ENCODE results near the gene HLA-C.
"Not testable (repeated sequence)": the region's sequence is repeated elsewhere in the genome, so short reads cannot be mapped to it uniquely, and the experiment has no call there.

The HLA-C gene

DNA sequence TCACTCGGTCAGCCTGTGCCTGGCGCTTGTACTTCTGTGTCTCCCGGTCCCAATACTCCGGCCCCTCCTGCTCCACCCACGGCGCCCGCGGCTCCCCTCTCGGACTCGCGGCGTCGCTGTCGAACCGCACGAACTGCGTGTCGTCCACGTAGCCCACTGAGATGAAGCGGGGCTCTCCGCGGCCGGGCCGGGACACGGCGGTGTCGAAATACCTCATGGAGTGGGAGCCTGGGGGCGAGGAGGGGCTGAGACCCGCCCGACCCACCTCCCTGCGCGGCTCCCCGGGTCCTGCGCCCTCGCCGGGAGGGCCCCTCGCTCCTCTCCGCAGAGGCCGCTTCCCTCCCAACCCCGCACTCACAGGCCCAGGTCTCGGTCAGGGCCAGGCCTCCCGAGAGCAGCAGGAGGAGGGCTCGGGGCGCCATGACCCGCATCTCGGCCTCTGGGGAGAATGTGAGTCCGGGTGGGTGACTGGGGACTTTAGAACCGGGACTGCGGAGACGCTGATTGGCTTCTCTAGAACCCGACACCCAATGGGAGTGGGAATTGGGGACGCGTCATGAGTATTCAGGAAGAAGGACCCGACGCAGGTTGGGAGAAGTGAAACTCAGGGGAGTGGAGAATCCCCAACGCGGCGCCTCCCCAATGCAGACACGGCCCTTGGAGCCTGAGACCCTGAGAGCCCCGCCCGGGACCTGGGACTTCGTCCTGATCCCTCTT is at the start of gene HLA-C:
Gene HLA-C, minus strand, starts transcription at position 452 of the 717 bp plus-strand sequence. Its CDS starts 21 bp downstream, at position 431.
- DNase-seq: peak; percentile 88

DNA sequence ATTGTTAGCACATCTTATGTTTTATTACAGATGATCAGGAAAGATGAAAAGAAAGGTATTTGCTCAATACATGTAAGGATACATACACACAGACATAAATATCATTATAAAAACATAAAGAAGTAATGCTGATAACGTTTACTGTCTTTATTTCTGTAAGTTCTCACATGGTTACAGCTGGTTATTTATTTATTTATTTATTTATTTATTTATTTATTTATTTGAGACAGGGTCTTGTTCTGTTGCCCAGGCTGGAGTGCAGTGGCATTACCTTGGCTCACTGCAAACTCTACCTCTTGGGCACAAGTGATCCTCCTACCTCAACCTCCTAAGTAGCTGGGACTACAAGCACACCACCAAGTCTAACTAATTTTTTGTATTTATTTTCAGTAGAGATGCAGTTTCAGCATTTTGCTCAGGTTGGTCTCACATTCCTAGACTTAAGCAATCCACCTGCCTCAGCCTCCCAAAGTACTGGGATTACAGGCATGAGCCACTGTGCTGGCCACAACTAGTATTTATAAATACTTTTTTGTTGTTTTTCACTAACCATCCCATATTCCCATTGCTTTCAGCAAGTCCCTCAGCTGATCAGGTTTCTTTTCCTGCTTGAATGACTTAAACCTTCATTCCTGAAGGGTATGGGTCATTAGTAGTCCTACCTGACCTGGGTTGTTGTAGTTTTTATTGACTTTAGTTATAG is 49.3 kb upstream of the HLA-C start:
- DNase-seq: no peak

DNA sequence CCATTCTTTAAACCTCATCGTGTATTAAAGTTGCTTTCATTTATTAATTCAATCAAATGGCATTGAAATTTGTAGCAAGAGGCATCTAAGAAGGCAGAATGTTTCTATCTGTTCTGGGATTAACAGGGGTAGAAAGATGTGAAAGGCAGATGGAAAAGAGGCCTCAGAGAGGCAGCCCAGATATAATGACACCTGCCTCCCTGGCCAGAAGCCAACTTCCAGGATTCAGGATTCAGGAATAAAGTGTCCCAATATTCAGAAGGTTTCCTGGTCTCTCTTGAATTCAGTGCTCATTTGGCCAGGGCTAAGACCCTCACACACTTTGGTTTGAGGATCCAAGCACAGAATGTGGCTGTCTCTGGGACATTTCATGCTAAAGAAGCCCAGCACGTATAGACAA is 45.1 kb upstream of the HLA-C start:
- no peak for DNase-seq

DNA sequence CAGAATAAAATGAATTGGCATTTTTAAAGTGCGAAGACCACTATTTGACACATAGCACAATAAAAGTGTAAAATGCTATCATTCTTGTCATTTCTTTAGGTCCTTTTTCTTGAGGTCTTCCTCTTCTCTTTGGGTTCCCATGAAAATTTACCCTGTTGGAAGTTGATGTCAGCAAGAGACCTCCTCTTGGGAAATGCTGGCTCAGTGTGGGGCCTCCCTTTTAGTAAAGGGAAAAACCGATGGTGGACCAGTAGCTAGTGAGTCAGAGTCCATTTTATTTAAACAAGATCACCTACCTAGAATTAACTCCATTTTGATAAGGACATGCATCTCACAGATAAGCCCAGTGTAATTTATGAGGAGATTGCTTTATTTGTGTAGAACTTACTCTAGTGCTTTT is 37.7 kb upstream of the HLA-C start:
- DNase-seq: no peak

DNA sequence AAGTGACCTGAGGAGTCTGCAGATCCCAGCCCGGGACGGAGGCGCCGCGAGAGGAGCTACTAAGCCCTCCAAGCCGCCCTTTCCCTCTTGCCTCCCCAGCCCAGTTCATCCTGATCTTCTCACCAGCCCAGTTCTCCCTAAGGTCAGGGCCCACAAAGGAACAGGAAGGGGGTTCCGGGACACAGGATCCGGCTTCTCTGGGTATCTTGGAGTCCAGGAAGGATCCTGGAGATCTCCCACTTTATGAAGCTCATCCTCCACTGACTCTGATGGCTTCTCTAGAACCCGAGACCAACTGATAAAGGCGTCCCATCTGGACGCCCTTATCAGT is 36.9 kb upstream of the HLA-C start:
- no peak for DNase-seq

DNA sequence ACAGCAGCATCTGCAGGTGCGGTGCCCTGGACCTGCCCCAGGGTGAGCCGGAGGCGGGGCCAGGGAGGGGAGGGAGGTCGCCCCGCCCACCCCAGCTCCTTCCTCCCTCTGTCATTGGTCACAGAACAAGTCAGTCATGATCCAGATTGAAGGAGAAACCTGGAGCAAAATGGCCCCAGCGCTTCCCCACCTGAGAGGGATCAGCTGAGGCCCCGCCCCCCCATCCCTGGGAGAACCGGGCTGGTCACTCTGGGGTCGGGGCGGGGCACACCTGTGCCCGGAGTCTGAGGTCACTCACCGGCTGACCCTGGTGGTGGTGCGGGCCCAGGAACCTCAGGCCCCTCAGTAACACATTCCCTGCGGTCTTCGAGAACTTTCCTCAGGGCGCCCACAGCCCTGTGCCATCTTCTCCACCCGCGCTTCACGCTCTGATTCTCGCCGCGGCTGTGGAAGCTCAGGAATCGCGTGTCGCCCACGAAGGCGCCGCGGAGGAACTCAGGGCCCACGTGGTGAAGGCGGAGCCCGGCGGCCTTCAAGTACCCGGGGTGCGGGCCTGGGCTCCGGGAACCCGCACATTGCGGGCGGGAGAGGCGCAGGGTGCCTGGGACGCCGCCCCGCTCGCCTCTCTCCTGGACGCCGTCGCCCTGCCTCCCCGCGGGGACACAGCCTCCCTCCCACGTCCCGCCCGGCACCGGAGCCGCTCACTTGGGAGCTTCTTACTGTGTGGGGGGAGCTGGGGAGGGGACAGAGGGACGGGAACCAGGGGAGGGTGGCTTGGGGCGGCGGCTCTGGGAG is 36.4 kb upstream of the HLA-C start:
- DNase-seq: peak; percentile 71

DNA sequence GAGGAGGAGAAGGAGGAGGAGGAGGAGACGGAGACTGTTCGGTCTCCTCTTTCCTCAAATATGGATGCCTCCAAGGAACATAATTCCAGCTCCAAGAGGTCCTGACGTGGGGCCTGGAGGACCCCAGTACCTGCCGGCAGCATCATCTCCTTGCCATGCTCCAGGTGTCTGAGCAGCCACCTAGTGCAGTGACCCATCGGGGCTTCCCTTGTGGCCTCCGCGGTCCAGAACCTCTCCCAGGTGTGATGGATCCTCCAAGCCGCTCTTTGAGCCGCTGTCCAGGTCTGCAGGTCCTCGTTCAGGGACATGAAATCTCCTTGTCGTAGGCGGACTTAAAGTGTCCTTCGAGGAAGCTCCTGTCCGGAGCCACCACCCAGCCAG is 35.8 kb upstream of the HLA-C start:
- no peak for DNase-seq

DNA sequence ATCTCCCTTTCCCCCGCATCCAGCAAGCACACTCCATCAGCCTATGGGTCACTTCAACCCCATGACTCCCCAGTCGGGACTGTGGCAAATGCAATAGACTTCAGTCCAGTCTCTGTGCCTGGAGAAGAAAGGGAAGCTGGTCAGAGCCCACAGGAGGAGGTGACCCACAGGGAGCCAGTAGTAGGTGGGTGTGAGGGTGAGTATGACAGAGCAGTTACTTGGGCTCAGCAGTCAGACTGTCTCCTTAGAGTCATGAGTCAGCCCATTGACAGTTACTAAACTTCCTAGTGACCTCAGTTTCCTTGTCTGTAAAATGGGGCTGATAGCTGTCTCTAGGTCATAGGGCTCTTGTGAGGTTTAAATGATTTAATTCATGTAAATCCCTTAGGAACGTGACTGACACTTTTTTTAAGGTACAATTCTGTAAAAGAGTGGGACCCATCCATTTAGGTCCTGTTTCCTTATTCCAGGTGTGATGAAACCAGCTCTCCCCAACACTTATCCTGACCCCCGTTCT is 33.9 kb upstream of the HLA-C start:
- DNase-seq: no peak

DNA sequence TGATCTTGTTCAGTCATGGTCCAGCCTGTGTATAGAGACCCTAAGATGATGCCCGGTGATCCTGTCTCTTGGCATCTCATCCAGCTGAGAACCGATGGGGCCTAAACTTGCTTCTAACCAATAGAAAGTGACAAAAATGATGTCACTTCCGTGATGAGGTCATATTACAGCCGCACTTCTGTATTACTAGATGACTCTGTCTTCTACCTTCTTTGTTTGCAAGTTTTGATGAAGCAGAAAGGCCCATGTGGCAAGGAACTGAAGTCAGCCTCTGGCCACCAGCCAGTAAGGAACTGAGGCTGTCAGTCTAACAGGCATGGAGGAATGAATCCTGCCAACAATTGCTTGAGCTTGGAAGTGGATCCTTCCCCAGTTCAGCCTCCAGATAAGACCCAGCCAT is 32.8 kb upstream of the HLA-C start:
- no peak for DNase-seq

DNA sequence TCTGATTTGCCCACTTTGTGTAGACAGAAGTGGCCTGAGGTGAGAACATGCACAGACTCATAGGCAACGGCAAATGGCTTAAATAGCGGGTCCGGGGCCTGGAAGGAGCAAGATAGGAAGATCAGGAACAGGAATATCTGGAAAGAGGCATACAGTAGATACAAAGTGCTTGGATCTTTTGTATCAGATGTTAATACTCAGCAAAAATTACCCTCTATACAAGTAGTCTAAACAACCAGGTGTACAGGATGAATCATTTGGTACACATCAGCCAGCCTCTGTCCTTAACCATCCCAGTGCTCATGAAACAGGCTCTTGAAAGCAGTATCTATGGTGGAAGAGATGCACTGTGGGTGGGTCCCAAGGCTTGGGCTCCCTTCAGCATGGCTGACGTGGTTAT is 28.9 kb upstream of the HLA-C start:
- no peak for DNase-seq

DNA sequence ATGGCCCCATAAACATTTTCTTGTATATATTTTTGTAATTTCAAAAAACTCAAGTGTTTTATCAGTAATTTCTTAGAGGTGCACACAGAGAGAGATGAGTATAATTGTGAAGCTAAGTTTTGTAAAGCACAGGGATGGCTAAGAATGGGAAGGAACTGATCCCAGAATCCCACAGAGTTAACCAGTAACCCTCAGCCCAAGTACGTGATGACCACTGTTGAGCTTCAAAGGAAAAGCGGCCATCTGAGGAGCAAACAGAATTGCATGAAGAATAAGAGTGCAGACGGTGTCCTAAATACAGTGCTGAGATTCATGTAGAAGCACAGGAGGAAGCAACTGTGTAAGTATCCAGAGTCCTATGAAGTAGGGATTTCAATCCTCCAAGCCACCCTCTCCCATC is 28.1 kb upstream of the HLA-C start:
- DNase-seq: no peak

DNA sequence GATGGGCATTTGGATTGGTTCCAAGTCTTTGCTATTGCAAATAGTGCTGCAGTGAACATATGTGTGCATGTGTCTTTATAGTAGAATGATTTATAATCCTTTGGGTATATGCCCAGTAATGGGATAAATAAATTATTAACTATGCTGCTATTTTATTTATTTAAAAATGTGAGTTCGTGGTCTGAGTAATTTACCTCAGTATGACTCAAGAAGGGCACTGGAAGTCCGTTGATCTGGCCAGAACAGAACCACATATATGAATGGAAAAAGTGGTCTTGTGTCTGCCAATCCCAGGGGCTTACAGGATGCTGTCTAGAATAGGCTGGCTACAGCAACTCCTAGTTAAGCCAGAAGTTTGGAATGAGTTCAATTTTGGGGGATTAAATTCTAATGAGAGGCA is 27.6 kb upstream of the HLA-C start:
- no peak for DNase-seq

DNA sequence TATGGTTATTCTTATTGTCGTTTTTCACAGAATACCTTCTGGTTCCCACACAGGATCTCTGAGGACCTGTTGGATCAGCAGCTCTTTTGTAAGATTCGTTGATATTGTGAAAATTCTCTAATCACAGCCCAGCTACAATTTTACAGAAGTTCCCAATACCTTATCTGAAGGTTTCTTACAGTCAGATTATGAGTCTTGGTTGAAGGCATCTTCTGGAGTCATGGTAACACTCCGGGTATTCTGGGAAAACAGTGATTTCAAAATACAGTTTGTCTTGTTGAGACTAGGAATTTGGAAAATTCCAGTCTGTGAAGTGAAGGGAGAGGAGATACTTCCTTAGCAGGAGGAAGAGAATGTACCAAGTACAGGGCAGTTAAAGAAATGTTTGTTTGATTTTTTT is 22.2 kb upstream of the HLA-C start:
- no peak for DNase-seq

DNA sequence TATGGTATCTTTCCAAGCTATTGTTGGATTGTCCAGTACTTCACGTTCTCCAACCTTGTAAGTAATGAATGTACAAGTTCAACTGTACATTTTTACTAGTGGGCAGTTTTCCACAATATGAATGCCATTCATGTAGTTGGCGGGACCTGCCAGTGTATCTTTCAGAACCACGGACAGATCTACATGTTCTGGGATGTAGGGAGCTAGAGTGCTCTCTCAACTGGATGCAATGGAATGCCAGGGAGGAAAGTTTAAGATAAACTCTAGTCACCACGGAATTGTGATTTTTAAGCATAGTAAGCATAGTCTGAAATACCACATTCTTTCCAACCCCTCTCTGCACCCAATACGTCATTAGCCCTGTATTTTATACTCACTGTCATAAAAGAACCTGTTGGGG is 21.5 kb upstream of the HLA-C start:
- DNase-seq: no peak

DNA sequence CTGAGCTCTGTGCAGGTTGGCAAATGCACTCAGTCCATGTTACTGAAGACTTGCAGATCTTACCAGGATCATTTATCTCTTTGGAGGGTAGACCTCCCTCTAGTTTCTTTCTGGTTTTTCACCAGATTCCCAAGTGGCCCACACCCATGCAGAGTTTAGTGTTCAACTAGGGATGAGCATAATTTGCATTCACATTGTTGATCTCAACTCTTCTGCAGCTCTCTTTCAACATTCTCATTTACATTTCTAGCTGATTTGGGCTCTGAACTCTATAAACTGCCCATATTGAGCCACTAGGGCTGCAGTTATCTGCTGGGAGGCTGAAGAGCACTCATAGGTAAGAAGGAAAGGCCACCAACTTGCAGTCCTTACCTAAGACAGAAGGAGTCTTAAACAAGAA is 17.9 kb upstream of the HLA-C start:
- DNase-seq: no peak

DNA sequence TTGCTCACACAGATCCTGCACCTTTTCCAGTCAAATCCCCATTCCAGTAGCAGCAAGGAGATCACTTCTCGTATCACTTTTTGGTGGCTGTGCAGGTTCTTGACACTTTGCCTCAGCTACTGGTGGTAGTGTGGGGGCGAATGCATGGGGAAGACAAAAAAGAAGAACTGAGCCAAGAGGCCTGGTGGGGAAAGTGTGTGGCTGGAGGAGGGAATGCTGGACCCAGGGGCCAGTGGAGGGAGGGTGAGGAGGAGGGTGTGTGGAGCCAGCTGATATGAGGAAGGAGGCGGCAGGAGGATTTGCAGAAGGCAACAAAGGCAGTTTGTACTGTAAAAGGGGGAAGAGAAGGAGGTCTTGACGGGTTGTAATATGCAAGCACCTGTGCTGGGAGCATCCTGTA is 15.7 kb upstream of the HLA-C start:
- no peak for DNase-seq

DNA sequence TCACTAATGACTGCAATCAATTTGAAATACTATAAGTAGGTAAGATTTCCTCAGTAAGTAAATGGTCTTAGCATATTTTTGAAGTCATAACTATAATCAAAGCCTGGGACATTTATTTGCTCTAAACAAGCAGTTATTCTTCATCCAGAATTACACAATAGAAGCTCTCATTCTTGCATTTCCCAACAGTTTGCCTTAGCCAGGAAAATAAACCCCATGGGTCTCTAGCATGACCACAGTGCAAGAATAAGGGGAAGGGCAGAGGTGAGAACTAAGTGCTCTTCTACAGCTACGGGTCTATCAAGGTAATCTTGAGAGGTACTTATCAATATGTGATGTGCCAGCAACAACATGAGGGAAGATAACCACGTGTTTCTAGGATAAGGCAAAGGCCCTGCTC is 14.1 kb upstream of the HLA-C start:
- no peak for DNase-seq

DNA sequence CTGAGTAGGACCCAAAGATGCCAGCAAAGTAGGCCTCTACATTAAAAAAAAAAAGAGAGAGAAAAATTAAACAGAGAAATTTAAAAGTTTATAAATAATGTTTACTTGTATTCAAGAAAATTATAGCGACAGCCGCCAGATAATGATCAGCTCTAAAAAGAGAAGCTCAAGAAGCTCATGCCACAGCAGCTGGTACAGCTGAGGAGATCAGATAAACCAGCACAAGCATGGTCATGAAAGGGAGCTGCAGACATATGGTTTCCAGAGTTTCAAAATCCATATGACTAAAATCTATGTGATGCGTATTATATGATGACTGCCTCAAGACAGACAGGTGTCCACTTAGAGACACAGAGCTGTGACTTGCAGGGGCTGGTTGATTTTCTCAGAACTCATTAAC is 13.6 kb upstream of the HLA-C start:
- DNase-seq: no peak

DNA sequence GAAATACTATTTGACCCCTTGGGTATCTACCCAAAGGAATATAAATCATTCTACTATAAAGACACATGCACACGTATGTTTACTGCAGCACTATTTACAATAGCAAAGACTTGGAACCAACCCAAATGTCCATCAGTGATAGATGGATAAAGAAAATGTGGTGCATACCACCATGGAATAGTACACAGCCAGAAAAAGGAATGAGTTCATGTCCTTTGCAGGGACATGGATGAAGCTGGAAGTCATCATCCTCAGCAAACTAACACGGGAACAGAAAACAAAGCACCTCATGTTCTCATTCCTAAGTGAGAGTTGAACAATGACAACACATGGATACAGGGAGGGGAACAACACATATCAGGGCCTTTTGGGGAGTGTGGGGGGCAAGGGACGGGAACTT is 7.8 kb upstream of the HLA-C start:
- DNase-seq: not testable (repeated sequence)

DNA sequence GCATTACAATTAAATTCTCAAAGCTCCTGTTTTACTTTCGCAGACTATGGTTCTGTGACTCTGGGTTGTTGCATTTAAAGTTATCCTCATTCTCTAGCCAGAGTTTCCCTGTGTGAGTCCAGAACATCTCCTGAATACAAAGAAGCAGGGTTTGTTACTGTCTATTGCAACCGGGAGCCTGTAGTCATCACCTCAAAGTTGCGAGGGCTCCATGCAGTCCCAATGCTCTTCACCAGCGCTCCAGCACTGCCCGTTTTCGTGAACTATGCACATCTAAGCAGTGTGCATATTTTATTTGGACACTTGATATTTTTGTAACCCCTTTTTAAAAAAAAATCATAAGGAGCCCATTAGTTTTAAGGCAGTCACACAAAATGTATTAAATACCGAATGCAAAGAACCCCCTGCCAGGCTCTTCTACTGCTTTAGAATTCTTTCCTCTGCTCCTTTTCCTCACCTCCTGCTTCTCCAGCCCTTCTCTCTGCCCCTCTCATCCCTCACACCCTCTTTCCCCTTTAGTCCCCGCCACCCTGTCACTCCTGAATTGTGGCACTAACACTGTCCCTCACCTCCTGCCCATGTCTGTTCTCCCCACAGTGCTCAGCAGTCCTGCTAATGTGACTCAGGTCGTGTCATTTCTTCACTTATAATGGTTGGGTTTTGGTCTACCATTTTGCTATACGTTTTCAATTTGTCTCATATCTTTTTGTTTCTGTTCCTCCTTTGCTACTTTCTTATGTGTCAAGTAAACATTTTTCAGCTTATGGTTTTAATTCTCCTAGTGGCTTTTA is 1.1 kb upstream of the HLA-C start:
- DNase-seq: peak; percentile 37

DNA sequence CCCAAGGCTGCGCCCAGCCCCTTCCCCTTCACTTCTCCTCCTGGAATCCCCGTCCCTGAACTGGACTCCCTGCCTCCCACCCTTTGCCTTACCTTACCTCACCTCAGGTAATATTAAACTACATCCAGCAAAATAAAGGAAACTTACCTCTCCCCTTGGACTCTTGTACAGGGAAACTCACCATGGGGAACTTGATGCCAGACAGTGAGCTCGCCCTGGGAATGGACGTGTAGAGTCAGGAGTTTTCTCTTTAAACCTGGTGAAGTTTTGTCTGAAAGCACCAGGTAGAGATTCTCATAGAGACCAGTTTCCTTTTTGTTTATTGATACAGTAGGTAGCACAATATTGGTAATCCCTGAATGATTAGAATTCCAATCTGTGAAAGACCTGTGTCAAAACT is 544 bp upstream of the HLA-C start:
- no peak for DNase-seq

DNA sequence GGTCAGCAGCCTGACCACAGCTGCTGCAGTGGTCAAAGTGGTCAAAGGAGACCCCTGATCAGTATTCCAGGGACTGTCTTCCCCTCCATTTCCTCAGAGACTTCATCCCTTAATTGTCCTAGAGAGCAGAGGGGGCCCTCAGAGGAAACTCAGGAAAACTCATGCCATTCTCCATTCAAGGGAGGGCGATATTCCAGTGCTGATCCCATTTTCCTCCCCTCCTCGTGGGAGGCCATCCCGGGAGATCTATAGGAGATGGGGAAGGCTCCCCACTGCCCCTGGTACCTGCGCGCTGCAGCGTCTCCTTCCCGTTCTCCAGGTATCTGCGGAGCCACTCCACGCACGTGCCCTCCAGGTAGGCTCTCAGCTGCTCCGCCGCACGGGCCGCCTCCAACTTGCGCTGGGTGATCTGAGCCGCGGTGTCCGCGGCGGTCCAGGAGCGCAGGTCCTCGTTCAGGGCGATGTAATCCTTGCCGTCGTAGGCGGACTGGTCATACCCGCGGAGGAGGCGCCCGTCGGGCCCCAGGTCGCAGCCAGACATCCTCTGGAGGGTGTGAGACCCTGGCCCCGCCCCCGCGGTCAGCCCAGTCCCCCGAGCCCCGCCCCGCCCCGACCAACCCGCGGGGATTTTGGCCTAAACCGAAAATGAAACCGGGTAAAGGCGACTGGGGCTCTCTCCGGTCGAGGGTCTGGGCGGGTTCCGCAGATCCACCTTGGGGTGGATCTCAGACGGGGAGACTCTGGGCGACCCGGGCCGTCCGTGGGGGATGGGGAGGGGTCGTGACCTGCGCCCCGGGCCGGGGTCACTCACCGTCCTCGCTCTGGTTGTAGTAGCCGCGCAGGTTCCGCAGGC is 878 bp downstream of the HLA-C start:
- DNase-seq: peak; percentile 50

Measured in activated naive CD4-positive, alpha-beta T cell treated with Interleukin-2 at 50 U/mL for 16 hours (primary cell).